HG02870 (cell line): ENCODE data around the gene FRMD4A.
A peak's percentile ranks its signal among the peaks of the same experiment; 100 is the strongest.
"Not testable (repeated sequence)": the region's sequence is repeated elsewhere in the genome, so short reads cannot be mapped to it uniquely, and the experiment has no call there.

ENCODE experiments used
- ATAC-seq: cut with Tn5 transposase; IDR thresholded peaks from one replicate; pipeline ENCODE4 v1.9.1; 2021; ENCODE audit warnings: mild to moderate bottlenecking, moderate library complexity; ENCODE audit not compliant: unreplicated experiment

The FRMD4A gene

GRCh38 chr10:13960603-13961002, 370.1 kb downstream of the FRMD4A start:
- ATAC-seq: no peak

- ATAC-seq: no peak
Observed at GRCh38 chr10:13959443-13960359, 371.0 kb downstream of the FRMD4A start.

- no peak for ATAC-seq
Observed at GRCh38 chr10:13957856-13958255, 372.9 kb downstream of the FRMD4A start.

- no peak for ATAC-seq
Observed at GRCh38 chr10:13956826-13957225, 373.9 kb downstream of the FRMD4A start.

- ATAC-seq: no peak
Observed at GRCh38 chr10:13955409-13956068, 375.2 kb downstream of the FRMD4A start.

GRCh38 chr10:13954195-13954594, 376.5 kb downstream of the FRMD4A start:
- ATAC-seq: not testable (repeated sequence)

GRCh38 chr10:13953371-13953770, 377.4 kb downstream of the FRMD4A start:
- no peak for ATAC-seq

- ATAC-seq: no peak
Observed at GRCh38 chr10:13950543-13950939, 380.2 kb downstream of the FRMD4A start.

GRCh38 chr10:13949844-13950542, 380.7 kb downstream of the FRMD4A start:
- no peak for ATAC-seq

- no peak for ATAC-seq
Observed at GRCh38 chr10:13946209-13946460, 384.6 kb downstream of the FRMD4A start.

- ATAC-seq: no peak
Observed at GRCh38 chr10:13945390-13946208, 385.1 kb downstream of the FRMD4A start.

GRCh38 chr10:13944823-13945222, 385.9 kb downstream of the FRMD4A start:
- no peak for ATAC-seq

GRCh38 chr10:13943735-13944398, 386.9 kb downstream of the FRMD4A start:
- no peak for ATAC-seq

GRCh38 chr10:13942035-13942434, 388.7 kb downstream of the FRMD4A start:
- peak; percentile 66 for ATAC-seq

- ATAC-seq: no peak
Observed at GRCh38 chr10:13939391-13939790, 391.3 kb downstream of the FRMD4A start.

GRCh38 chr10:13938950-13939349, 391.8 kb downstream of the FRMD4A start:
- ATAC-seq: no peak

- no peak for ATAC-seq
Observed at GRCh38 chr10:13936826-13937225, 393.9 kb downstream of the FRMD4A start.

GRCh38 chr10:13930120-13930519, 400.6 kb downstream of the FRMD4A start:
- no peak for ATAC-seq

- no peak for ATAC-seq
Observed at GRCh38 chr10:13928451-13928850, 402.3 kb downstream of the FRMD4A start.

- no peak for ATAC-seq
Observed at GRCh38 chr10:13925971-13926780, 404.5 kb downstream of the FRMD4A start.
